NCI-H1930 (cell line): ENCODE measurements around the gene SNX25.
A peak's percentile ranks its signal among the peaks of the same experiment; 100 is the strongest.

Experiments
- DNase-seq, 2 experiments: peaks; one replicate each; lab custom pipeline; 2025; lab: John Stamatoyannopoulos, UW

SNX25 gene

DNA sequence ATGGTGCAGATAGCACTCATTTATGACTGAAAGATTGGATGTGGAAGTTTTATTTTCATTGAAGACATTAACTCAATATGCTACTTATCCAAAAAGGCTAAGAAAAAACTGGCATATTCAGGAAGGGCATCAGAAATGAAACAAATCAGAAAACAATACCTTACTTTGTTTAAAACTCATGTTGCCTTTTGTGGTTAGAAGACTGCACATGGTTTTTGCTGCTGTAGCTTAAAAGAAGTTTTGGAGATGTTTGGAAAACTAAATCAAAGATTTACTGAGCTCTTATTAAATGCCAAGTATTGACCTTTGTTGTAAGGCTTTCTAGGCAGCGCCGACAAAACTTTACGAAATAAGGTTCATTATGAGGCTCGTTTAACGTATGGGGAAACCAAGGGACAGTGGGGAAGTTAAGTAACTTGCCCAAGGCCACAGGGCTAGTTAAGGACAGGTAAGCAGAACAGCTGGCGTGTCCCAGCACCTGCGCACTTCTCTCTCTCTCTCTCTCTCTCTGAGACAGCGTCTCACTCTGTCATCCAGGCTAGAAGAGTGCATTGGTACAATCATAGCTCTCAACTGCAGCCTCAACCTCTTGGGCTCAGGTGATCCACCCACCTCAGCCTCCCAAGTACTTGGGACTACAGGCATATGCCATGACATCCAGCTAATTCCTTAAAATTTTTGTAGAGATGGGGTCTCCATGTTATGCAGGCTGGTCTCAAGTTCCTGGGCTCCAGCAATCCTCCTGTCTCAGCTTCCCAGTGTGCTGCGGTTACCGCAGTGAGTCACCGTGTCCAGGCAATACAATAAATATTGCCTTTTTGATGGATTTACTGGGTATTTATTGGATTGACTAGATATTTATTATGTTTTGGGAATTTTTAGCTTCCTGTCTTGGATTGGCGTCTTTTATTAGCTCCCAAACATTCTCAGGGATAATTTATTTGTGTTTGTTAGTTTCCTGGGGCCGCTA lies 170.2 kb downstream of the SNX25 start:
- no peak for DNase-seq

GRCh38 chr4:185380320-185380719 lies 170.9 kb downstream of the SNX25 start:
- DNase-seq = no peak

DNA sequence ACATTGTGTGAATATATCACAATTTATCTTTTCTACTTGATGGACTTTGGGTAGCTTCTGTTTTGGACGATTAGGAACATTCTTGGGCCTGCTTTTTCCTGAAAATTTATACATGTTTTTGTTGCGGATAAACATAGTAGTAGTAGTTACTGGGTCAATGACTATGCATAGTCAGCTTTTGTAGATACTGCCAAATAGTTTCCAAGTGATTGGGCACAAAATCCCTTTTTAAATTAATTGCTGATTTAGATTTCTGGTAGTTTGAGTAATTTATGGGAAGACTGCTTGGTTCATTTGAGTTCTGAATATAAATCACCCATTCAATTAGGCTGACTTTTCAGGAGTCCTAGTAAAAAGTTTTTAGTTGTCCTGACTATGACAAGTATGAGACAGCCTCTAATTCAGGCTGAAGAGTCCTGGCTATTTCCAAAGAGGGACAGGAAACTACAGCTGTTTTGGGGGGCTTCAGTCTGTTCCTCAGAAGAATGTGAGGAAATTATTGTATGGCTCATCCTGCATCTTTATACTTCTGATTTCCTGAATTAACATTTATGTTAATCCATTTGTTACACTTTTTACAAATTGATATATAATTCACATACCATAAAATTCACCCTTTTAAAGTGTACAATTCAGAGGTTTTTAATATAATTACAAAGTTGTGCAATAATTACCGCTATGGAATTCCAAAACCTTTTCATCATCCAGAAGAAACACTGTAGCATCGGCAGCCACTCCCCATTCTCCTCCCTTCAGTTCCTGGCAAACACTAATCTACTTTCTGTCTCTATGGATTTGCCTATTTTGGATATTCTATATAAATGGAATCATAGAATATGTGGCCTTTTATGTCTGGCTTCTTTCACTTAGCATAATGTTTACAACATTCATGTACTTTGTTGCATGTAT lies 172.1 kb downstream of the SNX25 start:
- no peak for DNase-seq

GRCh38 chr4:185382754-185383153 lies 173.4 kb downstream of the SNX25 start:
- DNase-seq = no peak

GRCh38 chr4:185383451-185383850 lies 174.1 kb downstream of the SNX25 start:
- no peak for DNase-seq

DNA sequence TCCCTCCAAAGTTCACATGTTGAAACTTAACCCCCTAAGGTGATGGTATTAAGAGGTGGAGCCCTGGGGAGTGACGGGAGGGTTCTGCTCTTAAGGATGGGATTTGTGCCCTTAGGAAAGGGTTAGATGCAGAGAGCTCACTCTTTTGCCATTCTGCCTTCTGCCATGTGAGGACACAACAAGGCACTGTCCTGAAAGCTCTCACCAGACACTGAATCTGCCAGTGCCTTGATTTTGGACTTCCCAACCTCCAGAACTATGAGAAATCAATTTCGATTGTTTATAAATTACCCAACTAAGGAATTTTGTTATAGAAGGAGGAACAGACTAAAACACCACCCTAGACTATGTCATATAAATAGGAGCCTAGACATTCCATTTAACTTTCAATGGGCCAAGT lies 174.7 kb downstream of the SNX25 start:
- no peak for DNase-seq

DNA sequence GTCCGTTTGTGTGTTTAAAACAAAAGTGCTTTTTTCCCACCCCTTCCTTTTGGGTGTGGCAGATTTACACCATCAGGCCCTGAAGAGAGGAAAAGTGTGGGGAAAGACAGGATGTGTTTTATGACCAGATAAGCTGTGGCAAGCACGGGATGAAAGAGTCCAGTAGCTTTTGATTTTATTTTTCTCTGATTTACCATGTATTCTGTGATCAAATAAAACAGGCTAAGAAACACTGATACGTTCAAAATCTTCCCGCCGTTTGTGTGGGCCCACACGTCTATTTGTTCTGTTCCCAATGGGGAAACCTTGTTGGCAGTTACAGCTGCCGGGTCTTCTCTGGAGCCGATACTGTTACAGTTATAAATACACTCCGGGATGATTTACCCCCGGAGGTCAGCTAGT lies 175.5 kb downstream of the SNX25 start:
- no peak for DNase-seq

DNA sequence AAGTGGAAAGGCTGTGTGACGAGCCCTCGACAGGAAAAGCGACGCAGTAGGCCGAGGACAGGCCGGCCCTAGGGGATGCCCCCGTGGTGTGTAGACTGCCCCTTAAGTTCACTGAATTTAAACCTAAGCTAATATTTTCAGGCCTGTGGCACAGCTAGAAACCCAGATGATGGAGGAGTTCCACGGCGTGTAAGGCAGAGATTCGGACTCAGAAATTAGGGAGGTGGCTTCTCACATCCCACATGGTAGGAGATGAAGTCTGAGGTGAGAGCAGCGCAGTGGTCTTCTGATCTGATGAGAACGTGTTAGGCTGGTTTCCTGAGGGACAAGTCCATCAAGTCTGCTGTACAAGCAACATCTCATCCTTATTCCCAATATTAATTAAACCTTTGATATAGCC lies 178.6 kb downstream of the SNX25 start:
- DNase-seq = no peak

DNA sequence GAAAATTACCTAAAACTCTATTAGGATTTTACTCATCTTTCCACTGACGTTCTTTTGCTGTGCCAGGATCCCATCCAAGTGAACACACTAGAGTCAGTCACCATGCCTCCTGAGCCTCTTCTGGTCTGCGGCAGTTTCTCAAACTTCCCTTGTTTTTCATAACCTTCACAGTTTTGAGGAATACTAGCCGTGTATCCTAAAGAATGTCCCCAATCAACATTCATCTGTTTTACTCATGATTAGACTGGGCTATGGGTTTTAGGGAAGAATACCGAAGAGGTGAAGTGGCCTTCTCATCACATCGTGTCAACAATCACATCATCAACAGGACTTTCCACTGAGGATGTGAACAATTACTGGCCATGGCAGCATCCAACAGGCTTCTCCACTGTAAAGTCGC lies 181.5 kb downstream of the SNX25 start:
- no peak for DNase-seq

- DNase-seq = no peak
Observed at GRCh38 chr4:185392156-185392555, 182.8 kb downstream of the SNX25 start.

DNA sequence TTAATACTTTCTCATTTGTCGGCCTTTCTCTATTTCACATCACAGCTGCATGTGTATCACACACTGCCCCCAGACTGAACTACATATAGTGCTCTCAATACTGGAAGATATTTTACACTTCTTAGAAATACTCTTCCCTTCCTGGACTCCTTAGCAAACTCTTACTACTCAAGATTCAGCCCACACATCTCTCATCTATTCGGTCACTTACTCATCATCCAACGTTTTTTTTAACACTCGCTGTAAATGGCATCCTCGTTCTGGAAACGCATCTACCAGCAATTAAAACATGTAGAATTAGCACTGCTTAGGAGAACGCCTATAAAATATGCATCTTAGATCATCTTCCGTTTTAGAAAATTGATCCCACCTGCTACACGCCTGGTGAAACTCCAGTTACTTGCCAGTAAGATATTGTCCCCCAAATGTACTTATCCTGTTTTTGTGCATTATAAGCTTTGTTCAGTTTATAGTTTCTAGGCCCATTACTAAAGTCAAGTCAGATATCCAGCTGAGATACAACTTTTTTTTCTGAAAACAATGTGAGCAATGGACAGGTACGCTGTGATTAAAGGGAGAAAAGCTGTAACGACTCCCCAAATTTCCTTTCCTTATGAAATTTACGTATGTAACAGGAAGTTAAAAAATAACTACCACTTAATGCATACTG lies 185.3 kb downstream of the SNX25 start:
- no peak for DNase-seq

DNA sequence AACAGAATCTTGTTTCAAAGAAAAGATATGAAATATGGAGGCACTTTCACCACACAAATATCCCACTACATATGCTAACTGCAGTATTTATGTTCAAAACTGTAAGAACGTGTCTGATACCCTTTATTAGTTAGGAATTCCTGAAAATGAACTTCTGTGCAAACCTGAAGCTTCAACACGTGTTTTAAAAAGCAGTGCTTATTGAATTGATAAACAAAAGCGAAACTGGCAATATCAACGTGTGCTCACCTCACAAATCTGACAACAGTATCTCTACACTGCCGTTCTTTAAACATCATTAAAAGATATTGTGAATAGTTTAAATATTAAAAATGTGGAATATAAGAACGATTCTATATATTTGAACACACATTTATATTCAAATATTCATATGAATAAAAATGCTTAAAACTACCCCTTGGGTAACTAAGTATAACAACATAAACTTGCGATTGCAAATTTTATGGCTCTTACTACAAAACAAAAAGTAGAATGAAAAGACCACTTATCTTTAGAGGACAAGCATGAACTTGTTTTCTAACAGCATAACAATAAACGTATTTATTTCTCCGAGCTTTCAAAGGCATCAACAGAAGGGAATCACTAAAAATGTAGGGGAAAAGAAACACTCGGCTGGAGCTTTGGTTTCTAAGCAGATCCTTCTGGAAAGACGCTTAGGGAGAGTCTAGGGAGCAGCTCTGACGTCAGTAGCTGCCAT lies 186.0 kb downstream of the SNX25 start, which contains the start of gene LRP2BP:
LRP2BP (minus strand) TSS at position 687 of the 718 bp plus-strand sequence. CDS start 17,738 bp downstream, outside the sequence.
- DNase-seq = no peak

GRCh38 chr4:185395956-185396723 lies 186.7 kb downstream of the SNX25 start:
- peak; percentile 96 for DNase-seq

- DNase-seq = peak in 1 of 2 experiments; percentile 9
Observed at GRCh38 chr4:185396724-185397385, 187.5 kb downstream of the SNX25 start, which contains the start of gene ANKRD37. ANKRD37 (plus strand) TSS chr4:185396841; CDS start chr4:185396924, 83 bp downstream.

- no peak for DNase-seq
Observed at GRCh38 chr4:185398618-185399017, 189.2 kb downstream of the SNX25 start.

DNA sequence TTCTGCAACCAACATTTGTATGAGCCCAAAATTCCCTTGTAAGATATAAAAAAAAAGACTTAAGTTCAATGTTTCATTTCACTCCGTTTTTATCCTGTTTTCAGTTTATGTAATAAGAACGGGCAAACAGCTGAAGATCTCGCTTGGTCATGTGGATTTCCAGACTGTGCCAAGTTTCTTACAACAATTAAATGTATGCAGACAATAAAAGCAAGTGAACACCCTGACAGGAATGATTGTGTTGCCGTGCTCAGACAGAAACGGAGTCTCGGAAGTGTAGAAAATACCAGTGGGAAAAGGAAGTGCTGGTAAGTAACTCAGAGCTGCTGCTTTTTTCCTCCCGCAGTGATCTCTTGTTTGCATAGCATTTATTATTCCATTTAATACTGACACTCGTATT lies 190.1 kb downstream of the SNX25 start:
- DNase-seq = no peak

DNA sequence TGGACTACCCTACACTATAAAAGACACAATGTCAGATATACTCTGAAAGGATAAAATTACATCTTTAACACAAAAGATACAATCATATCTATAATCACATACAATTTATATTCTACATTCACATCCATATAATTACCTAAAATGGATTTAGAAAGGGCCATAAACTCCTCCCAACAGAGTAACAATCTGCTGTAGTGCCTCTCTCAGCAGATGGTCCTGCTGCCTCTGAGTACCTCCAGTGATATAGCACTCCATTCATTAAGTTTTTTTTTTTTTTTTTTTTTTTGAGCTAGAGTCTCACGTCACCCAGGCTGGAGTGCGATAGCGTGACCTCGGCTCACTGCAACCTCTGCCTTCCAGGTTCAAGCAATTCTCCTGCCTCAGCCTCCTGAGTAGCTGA lies 194.6 kb downstream of the SNX25 start:
- no peak for DNase-seq

GRCh38 chr4:185405296-185405999 lies 196.1 kb downstream of the SNX25 start:
- no peak for DNase-seq

- DNase-seq = no peak
Observed at GRCh38 chr4:185408432-185408831, 199.0 kb downstream of the SNX25 start.
